ENCODE measurements around the gene CC2D2A. TPM values are rescaled to one million over a fixed set of nuclear protein-coding genes. Genes with fewer than 3 reads are reported as not detected.

Gene CC2D2A
- total and polyA plus RNA-seq, 9 of the 15 experiments (the other 6 are each of a cell fraction or from before 2014, with no cell fraction given) = 0.36 to 2.5 (median 1.6) TPM

DNA sequence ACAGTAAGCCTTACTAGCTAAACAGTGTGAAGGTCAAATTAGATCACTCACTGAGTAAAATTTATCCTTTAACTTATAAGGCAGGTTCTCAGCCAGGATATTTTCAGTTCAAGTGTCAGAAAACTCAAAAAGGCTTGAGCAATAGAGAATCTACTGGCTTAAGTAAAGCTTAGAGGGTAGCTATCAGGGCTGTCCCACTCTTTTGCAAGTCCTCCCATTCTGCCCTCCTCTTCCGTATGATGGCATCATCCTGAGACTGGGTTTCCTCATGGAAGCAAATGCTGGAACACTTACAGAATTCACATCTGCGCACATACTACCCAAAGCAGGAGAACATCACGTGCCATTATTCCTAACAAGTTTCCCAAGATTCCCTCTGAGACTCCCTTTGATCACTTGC is 130.5 kb downstream of the CC2D2A start (continued):
- TF ChIP-seq, protein P1, sequence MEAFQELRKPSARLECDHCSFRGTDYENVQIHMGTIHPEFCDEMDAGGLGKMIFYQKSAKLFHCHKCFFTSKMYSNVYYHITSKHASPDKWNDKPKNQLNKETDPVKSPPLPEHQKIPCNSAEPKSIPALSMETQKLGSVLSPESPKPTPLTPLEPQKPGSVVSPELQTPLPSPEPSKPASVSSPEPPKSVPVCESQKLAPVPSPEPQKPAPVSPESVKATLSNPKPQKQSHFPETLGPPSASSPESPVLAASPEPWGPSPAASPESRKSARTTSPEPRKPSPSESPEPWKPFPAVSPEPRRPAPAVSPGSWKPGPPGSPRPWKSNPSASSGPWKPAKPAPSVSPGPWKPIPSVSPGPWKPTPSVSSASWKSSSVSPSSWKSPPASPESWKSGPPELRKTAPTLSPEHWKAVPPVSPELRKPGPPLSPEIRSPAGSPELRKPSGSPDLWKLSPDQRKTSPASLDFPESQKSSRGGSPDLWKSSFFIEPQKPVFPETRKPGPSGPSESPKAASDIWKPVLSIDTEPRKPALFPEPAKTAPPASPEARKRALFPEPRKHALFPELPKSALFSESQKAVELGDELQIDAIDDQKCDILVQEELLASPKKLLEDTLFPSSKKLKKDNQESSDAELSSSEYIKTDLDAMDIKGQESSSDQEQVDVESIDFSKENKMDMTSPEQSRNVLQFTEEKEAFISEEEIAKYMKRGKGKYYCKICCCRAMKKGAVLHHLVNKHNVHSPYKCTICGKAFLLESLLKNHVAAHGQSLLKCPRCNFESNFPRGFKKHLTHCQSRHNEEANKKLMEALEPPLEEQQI (IDR thresholded peaks at IDR 0.05) = no peak
- TF ChIP-seq SPI1 (IDR thresholded peaks at IDR 0.05; ENCODE audit: borderline replicate concordance, low read depth, low read length) (no peak), TCFL5 (CRISPR knock-in tag; conservative IDR thresholded peaks at IDR 0.05) (no peak)

DNA sequence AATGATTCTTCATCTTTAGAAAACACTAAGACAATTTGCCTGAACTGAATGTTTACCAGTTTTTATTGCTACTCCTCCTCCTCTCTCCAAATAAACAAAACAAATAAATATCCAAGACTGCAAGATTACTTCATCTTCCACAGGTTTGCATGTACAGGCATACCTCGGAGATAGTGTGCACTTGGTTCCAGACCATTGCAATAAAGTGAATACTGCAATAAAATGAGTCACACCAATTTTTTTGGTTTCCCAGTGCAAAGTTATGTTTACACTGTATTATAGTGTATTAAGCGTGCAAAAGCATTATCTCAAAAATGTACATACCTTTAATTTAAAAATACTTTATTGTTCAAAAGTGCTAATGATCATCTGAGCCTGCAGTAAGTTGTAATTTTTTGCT is 132.2 kb downstream of the CC2D2A start:
- H3K27me3 ChIP-seq (ENCODE audit: control insufficient read depth in 2 of 2, insufficient read depth in 2 of 2, low read length in 2 of 2) = no peaks in the 10 kb centered on the region
- no peaks in the 10 kb centered on the region for H3K79me2 ChIP-seq (ENCODE audit: control insufficient read depth, insufficient read depth, low read length)
- ChIA-PET POLR2A (no interaction called here), CTCF (ENCODE audit: low intra/inter-chr PET ratio) (no interaction called here)
- no peak overlapping the region for H2AFZ ChIP-seq (ENCODE audit: low read depth, low read length)
- H3K9me1 ChIP-seq (ENCODE audit: control insufficient read depth, insufficient read depth, low read length) = no peaks in the 10 kb centered on the region
- no peak for ATAC-seq
- H3K9me3 ChIP-seq (replicated peaks; ENCODE audit: control insufficient read depth, insufficient read depth, low read depth, low read length) = no peaks in the 10 kb centered on the region
- DNase-seq (ENCODE audit: extremely low read depth in 1 of 4, low spot score in 3 of 4) = no peak
- in situ Hi-C loops (cut with MboI) = no loop called here
- intact Hi-C loops (cut with micrococcal nuclease) = no loop called here
- H3K4me2 ChIP-seq (ENCODE audit: insufficient read depth, low read length) = no peak overlapping the region
- H4K20me1 ChIP-seq (replicated peaks; ENCODE audit: control insufficient read depth, insufficient read depth, low read length) = no peaks in the 10 kb centered on the region
- peaks cover 5% of the 10 kb centered on the region; the same call in 1 of the 3 replicates for H3K36me3 ChIP-seq (ENCODE audit: control insufficient read depth, insufficient read depth, low read length)
- no peak for FAIRE-seq
- no peaks in the 10 kb centered on the region for H3K4me1 ChIP-seq (replicated peaks in 1 of 2; ENCODE audit: control insufficient read depth in 2 of 2, insufficient read depth in 2 of 2, low read length in 2 of 2)
- H3K27ac ChIP-seq (ENCODE audit: extremely low read depth, low read depth, low read length) = no peak overlapping the region
- H3K9ac ChIP-seq (ENCODE audit: insufficient read depth in 1 of 2, low read depth in 2 of 2, low read length in 2 of 2) = no peak overlapping the region
- no peak overlapping the region for H3K4me3 ChIP-seq
- 85% methylated on average over 2 of the region's 2 CpGs for WGBS (ENCODE audit: insufficient coverage, low coverage, missing lambda C conversion rate)
- no TSS peak for BruUV-seq (replicated peaks)
- TF ChIP-seq, protein P2, sequence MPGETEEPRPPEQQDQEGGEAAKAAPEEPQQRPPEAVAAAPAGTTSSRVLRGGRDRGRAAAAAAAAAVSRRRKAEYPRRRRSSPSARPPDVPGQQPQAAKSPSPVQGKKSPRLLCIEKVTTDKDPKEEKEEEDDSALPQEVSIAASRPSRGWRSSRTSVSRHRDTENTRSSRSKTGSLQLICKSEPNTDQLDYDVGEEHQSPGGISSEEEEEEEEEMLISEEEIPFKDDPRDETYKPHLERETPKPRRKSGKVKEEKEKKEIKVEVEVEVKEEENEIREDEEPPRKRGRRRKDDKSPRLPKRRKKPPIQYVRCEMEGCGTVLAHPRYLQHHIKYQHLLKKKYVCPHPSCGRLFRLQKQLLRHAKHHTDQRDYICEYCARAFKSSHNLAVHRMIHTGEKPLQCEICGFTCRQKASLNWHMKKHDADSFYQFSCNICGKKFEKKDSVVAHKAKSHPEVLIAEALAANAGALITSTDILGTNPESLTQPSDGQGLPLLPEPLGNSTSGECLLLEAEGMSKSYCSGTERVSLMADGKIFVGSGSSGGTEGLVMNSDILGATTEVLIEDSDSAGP (CRISPR knock-in tag; IDR thresholded peaks at IDR 0.05) = no peak
- TF ChIP-seq ATF1 (CRISPR knock-in tag; IDR thresholded peaks at IDR 0.05) (no peak), ATF1 (tag; IDR thresholded peaks at IDR 0.05) (no peak), ELF1 (tag; IDR thresholded peaks at IDR 0.05) (no peak), ZNF507 (tag; conservative IDR thresholded peaks at IDR 0.05) (no peak), BRF1 (IDR thresholded peaks at IDR 0.05; ENCODE audit: borderline replicate concordance, extremely low read depth, insufficient read length) (no peak), TBL1XR1 (IDR thresholded peaks at IDR 0.05; ENCODE audit: low read length in 2 of 2) (no peak), NFXL1 (CRISPR knock-in tag; IDR thresholded peaks at IDR 0.05) (no peak), SP1 (CRISPR knock-in tag; IDR thresholded peaks at IDR 0.05) (no peak), SREBF1 (IDR thresholded peaks at IDR 0.05; ENCODE audit: borderline replicate concordance, low read depth, low read length) (no peak), ELF4 (CRISPR knock-in tag; IDR thresholded peaks at IDR 0.05) (no peak), XRCC4 (IDR thresholded peaks at IDR 0.05; ENCODE audit: extremely low read depth, insufficient read depth, insufficient read length) (no peak), EWSR1 (IDR thresholded peaks at IDR 0.05; ENCODE audit: borderline replicate concordance, low read depth, partially characterized antibody) (no peak)
- TF ChIP-seq, protein P3, sequence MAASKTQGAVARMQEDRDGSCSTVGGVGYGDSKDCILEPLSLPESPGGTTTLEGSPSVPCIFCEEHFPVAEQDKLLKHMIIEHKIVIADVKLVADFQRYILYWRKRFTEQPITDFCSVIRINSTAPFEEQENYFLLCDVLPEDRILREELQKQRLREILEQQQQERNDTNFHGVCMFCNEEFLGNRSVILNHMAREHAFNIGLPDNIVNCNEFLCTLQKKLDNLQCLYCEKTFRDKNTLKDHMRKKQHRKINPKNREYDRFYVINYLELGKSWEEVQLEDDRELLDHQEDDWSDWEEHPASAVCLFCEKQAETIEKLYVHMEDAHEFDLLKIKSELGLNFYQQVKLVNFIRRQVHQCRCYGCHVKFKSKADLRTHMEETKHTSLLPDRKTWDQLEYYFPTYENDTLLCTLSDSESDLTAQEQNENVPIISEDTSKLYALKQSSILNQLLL (CRISPR knock-in tag; IDR thresholded peaks at IDR 0.05; ENCODE audit: borderline replicate concordance) = no peak

Measured in K562 (cell line).